Parathyroid adenoma (tissue), 2 donors: ENCODE data around the gene SHC1.
A peak's percentile ranks its signal among the peaks of the same experiment; 100 is the strongest.
"Not testable (repeated sequence)": the region's sequence is repeated elsewhere in the genome, so short reads cannot be mapped to it uniquely, and the experiment has no call there.

ENCODE experiments used
- H2AFZ ChIP-seq: fragments of 300-600 bp; sonication (generic); one replicate; pipeline ENCODE4 v1.7.0; 2017; ENCODE audit warnings: antibody characterized with exemption, mild to moderate bottlenecking
- H3K27ac ChIP-seq: fragments of 300-600 bp; sonication (generic); one replicate; pipeline ENCODE4 v1.7.0; 2017
- H3K27me3 ChIP-seq: fragments of 300-600 bp; sonication (generic); one replicate; pipeline ENCODE4 v1.7.0; 2017; ENCODE audit warnings: low read length; ENCODE audit not compliant: control insufficient read depth, insufficient read depth
- H3K36me3 ChIP-seq: fragments of 300-600 bp; sonication (generic); one replicate; pipeline ENCODE4 v1.7.0; 2017; ENCODE audit warnings: low read length; ENCODE audit not compliant: control insufficient read depth, insufficient read depth
- H3K4me1 ChIP-seq: fragments of 300-600 bp; sonication (generic); one replicate; pipeline ENCODE4 v1.7.0; 2017; ENCODE audit warnings: control low read depth
- H3K4me2 ChIP-seq: fragments of 300-600 bp; sonication (generic); one replicate; pipeline ENCODE4 v1.7.0; 2017; ENCODE audit warnings: low read length
- H3K4me3 ChIP-seq: fragments of 300-600 bp; sonication (generic); one replicate; pipeline ENCODE4 v1.7.0; 2017; ENCODE audit warnings: low read depth, low read length
- H3K79me2 ChIP-seq: fragments of 300-600 bp; sonication (generic); one replicate; pipeline ENCODE4 v1.7.0; 2017; ENCODE audit warnings: control low read depth
- H3K9ac ChIP-seq: fragments of 300-600 bp; sonication (generic); one replicate; pipeline ENCODE4 v1.7.0; 2017; ENCODE audit warnings: mild to moderate bottlenecking
- H3K9me3 ChIP-seq: fragments of 300-600 bp; sonication (generic); one replicate; pipeline ENCODE4 v1.7.0; 2017; ENCODE audit warnings: low read length; ENCODE audit not compliant: control insufficient read depth
- TF ChIP-seq, protein P1 (sequence below): fragments of 300-600 bp; sonication (generic); IDR thresholded peaks from one replicate; pipeline ENCODE4 v1.7.0; 2017; ENCODE audit warnings: antibody characterized with exemption, mild to moderate bottlenecking
- donor health status: primary hyperparathyroidism.

Gene SHC1

DNA sequence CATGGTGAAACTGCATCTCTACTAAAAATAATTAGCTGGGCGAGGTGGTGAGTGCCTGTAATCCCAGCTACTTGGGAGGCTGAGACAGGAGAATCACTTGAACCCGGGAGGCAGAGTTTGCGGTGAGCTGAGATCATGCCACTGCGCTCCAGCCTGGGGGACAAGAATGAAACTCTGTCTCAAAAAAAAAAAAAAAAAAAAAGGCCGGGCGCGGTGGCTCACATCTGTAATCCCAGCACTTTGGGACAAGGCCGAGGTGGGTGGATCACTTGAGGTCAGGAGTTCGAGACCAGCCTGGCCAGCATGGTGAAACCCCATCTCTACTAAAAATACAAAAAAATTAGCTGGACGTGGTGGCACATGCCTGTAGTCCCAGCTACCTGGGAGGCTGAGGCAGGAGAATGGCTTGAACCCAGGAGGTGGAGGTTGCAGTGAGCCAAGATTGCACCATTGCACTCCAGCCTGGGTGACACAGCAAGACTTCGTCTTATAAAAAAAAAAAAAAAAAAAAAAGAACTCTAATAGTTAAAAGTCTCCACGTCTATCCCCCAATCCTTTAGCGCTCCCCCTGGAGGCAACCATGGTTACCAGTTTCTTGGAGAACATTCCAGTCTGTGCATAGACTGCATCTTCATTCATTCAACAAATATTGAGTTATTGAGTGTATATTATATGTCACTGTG is 24.9 kb upstream of the SHC1 start:
- not testable (repeated sequence) for H2AFZ ChIP-seq, H3K4me3 ChIP-seq, H3K4me2 ChIP-seq, H3K27ac ChIP-seq, H3K36me3 ChIP-seq, H3K4me1 ChIP-seq, H3K9ac ChIP-seq, H3K79me2 ChIP-seq, H3K9me3 ChIP-seq, H3K27me3 ChIP-seq
- TF ChIP-seq, protein P1, sequence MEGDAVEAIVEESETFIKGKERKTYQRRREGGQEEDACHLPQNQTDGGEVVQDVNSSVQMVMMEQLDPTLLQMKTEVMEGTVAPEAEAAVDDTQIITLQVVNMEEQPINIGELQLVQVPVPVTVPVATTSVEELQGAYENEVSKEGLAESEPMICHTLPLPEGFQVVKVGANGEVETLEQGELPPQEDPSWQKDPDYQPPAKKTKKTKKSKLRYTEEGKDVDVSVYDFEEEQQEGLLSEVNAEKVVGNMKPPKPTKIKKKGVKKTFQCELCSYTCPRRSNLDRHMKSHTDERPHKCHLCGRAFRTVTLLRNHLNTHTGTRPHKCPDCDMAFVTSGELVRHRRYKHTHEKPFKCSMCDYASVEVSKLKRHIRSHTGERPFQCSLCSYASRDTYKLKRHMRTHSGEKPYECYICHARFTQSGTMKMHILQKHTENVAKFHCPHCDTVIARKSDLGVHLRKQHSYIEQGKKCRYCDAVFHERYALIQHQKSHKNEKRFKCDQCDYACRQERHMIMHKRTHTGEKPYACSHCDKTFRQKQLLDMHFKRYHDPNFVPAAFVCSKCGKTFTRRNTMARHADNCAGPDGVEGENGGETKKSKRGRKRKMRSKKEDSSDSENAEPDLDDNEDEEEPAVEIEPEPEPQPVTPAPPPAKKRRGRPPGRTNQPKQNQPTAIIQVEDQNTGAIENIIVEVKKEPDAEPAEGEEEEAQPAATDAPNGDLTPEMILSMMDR = peak; percentile 26

- TF ChIP-seq, protein P1 = no peak
- Histone ChIP-seq H3K9ac (no peak overlapping the region), H3K36me3 (no peaks in the 10 kb centered on the region)
Measured at GRCh38 chr1:154994591-154994990, 24.0 kb upstream of the SHC1 start.

DNA sequence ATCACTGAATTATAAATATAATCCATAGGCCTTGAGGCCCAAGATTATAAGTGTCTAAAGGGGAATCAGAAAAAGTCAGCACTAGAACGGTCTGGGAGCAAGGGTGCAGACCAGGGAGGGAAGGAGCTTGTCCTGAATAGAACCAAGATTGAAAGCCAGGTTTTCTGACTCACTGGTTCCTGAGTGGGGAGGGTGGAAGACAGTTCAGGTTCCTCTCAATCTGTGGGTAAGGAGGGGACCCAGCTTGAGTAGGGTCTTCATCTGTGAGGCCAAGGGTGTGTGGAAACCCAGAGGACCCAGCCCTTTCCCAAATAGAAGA is 23.7 kb upstream of the SHC1 start:
- H3K9ac ChIP-seq = no peak overlapping the region
- H3K4me1 ChIP-seq = no peaks in the 10 kb centered on the region
- no peak overlapping the region for H3K4me2 ChIP-seq
- H3K36me3 ChIP-seq = no peaks in the 10 kb centered on the region
- H3K9me3 ChIP-seq = no peaks in the 10 kb centered on the region
- H3K4me3 ChIP-seq = no peak overlapping the region
- H3K27me3 ChIP-seq = no peaks in the 10 kb centered on the region
- no peaks in the 10 kb centered on the region for H3K79me2 ChIP-seq
- TF ChIP-seq, protein P1 = no peak
- H2AFZ ChIP-seq = no peak overlapping the region
- H3K27ac ChIP-seq = no peak overlapping the region

More at GRCh38 chr1:154994591-154994990, 24.0 kb upstream of the SHC1 start:
- no peaks in the 10 kb centered on the region for H3K4me1 ChIP-seq
- no peak overlapping the region for H3K4me3 ChIP-seq
- no peaks in the 10 kb centered on the region for H3K79me2 ChIP-seq
- no peak overlapping the region for H3K27ac ChIP-seq
- no peak overlapping the region for H2AFZ ChIP-seq
- H3K4me2 ChIP-seq = no peak overlapping the region
- no peaks in the 10 kb centered on the region for H3K27me3 ChIP-seq
- no peaks in the 10 kb centered on the region for H3K9me3 ChIP-seq

DNA sequence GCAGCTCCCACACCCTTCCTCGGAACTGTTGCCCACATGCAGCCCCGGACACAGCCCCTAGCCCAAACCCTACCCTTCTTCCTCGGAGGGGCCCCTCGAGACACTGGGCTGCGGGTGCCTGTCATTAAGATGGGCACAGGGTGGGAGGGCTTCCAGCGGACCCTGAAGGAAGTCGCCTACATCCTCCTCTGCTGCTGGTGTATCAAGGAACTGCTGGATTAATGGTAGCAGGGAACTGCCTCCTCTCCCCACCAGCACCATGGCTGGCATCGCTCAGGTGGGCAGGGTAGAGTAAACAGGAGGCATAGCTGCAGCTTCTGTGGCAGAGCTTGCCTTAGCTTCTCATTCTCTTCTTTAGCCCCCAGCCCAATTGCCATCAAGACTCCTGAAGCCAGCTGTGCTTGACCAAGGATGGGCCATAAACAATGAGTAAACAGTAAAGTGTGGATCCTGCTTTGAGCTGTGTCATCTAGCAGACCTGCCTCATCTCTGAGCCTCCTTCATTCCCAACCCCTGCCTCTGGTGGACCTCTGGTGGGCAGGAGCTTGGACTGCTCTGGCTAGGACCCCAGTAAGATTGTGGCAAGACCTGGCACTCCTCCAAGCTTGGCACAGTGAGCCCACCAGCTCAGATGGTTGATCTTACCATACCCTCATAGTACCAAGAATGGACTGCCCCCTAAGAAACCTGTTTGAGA is 23.2 kb upstream of the SHC1 start, which contains the start of gene LENEP:
Gene LENEP (plus strand): TSS at position 15 of the 697 bp plus-strand sequence. CDS start 22 bp downstream, at position 37.
- H2AFZ ChIP-seq = no peak within 1 kb of the TSS
- no peaks in the 10 kb centered on the region for H3K9me3 ChIP-seq
- no peak within 1 kb of the TSS for H3K4me3 ChIP-seq
- TF ChIP-seq, protein P1 = no peak
- H3K27me3 ChIP-seq = no peaks in the 10 kb centered on the region
- no peaks in the 10 kb centered on the region for H3K4me1 ChIP-seq
- no peaks in the 10 kb centered on the region for H3K79me2 ChIP-seq
- no peak within 1 kb of the TSS for H3K27ac ChIP-seq
- no peak within 1 kb of the TSS for H3K4me2 ChIP-seq
- no peak within 1 kb of the TSS for H3K9ac ChIP-seq
- H3K36me3 ChIP-seq = no peaks in the 10 kb centered on the region
